ENCODE data around the gene HHAT. TPM values are rescaled to one million over a fixed set of nuclear protein-coding genes. Genes with fewer than 3 reads are reported as not detected.

Gene HHAT
- total and polyA plus RNA-seq, 9 of the 15 experiments (the other 6 are each of a cell fraction or from before 2014, with no cell fraction given), result 0.07 to 0.16 (median 0.13) TPM; not detected in 1

- no peak for TF ChIP-seq REST (IDR thresholded peaks at IDR 0.05; ENCODE audit: borderline replicate concordance)
- no peak for TF ChIP-seq REST (CRISPR knock-in tag; IDR thresholded peaks at IDR 0.05; ENCODE audit: low read depth)
- no peak for TF ChIP-seq ZNF224 (CRISPR knock-in tag; IDR thresholded peaks at IDR 0.05)
- no peak for TF ChIP-seq ZBTB49 (CRISPR knock-in tag; IDR thresholded peaks at IDR 0.05; ENCODE audit: borderline replicate concordance)
- TF ChIP-seq FOSL1 (tag; conservative IDR thresholded peaks at IDR 0.05), result peak; percentile 95
- no peak for TF ChIP-seq CREB3 (tag; conservative IDR thresholded peaks at IDR 0.05; ENCODE audit: low read depth)
- TF ChIP-seq NCOA1 (IDR thresholded peaks at IDR 0.05; ENCODE audit: low read depth), result no peak
- no peak for TF ChIP-seq FOXK1 (CRISPR knock-in tag; IDR thresholded peaks at IDR 0.05; ENCODE audit: borderline replicate concordance)
- TF ChIP-seq ZNF217 (CRISPR knock-in tag; IDR thresholded peaks at IDR 0.05), result no peak
- peak; percentile 88 for TF ChIP-seq ARHGAP35 (IDR thresholded peaks at IDR 0.05; ENCODE audit: partially characterized antibody)
- TF ChIP-seq SAFB2 (IDR thresholded peaks at IDR 0.05; ENCODE audit: borderline replicate concordance, low read depth, low read length, severe bottlenecking), result no peak
- peak; percentile 100 for TF ChIP-seq POLR2A (conservative IDR thresholded peaks at IDR 0.05)
- TF ChIP-seq ZZZ3 (IDR thresholded peaks at IDR 0.05), result no peak
- TF ChIP-seq RFX5 (IDR thresholded peaks at IDR 0.05; ENCODE audit: low read depth, low read length), result peak; percentile 84
- 0 out of 2 replicates have a peak, but pooled peaks have one; percentile 8 for TF ChIP-seq SOX6 (IDR thresholded peaks at IDR 0.05)
- no peak for TF ChIP-seq ADNP (tag; IDR thresholded peaks at IDR 0.05)
- peak; percentile 49; the same call in 1 of the 2 replicates for TF ChIP-seq DPF2 (IDR thresholded peaks at IDR 0.05)
- no peak for TF ChIP-seq RBM15 (IDR thresholded peaks at IDR 0.05; ENCODE audit: insufficient read depth, low read length)
- TF ChIP-seq ARID2 (IDR thresholded peaks at IDR 0.05), result no peak
Measured at GRCh38 chr1:210373878-210374599, 45.3 kb downstream of the HHAT start (continued).
